Endothelial cell (in vitro differentiated cells): Measurements from ENCODE around the gene SVIL. TPM values are rescaled to one million over a fixed set of nuclear protein-coding genes. Genes with fewer than 3 reads are reported as not detected.
"Not testable (repeated sequence)": the region's sequence is repeated elsewhere in the genome, so short reads cannot be mapped to it uniquely, and the experiment has no call there.

Source experiments
- DNase-seq: peaks from one replicate; pipeline ENCODE4 v3.0.0; 2021; ENCODE audit warnings: low spot score
- H3K27ac Mint-ChIP-seq: one replicate; pipeline ENCODE4 v1.8.0; 2021; ENCODE audit warnings: mixed read lengths, inconsistent platforms; ENCODE audit not compliant: unreplicated experiment
- H3K27me3 Mint-ChIP-seq: one replicate; pipeline ENCODE4 v1.8.0; 2021; ENCODE audit warnings: mild to moderate bottlenecking, moderate library complexity, mixed read lengths, inconsistent platforms; ENCODE audit not compliant: unreplicated experiment
- H3K36me3 Mint-ChIP-seq: one replicate; pipeline ENCODE4 v1.8.0; 2021; ENCODE audit warnings: mild to moderate bottlenecking, low read depth, mixed read lengths, inconsistent platforms; ENCODE audit not compliant: unreplicated experiment
- H3K4me1 Mint-ChIP-seq: one replicate; pipeline ENCODE4 v1.8.0; 2021; ENCODE audit warnings: mild to moderate bottlenecking, mixed read lengths, inconsistent platforms; ENCODE audit not compliant: unreplicated experiment
- H3K4me3 Mint-ChIP-seq: one replicate; pipeline ENCODE4 v1.8.0; 2021; ENCODE audit warnings: mild to moderate bottlenecking, mixed read lengths, inconsistent platforms; ENCODE audit not compliant: unreplicated experiment
- H3K9me3 Mint-ChIP-seq: one replicate; pipeline ENCODE4 v1.8.0; 2021; ENCODE audit warnings: mixed read lengths, inconsistent platforms; ENCODE audit not compliant: unreplicated experiment
- total RNA-seq: library from RNA; stranded (reverse); fragmentation: NEBNext Ultra II Directional; extraction: Animal tissue kit (Norgen Biotek cat#: 25700); gene quantifications from one replicate; pipeline ENCODE4 v1.2.1, GENCODE V29; 2021; ENCODE audit not compliant: unreplicated experiment
- TF ChIP-seq, protein P1 (sequence below): fragments of 200-600 bp; sonication (generic); IDR thresholded peaks from one replicate; pipeline ENCODE4 v1.5.0; 2021; ENCODE audit warnings: antibody characterized with exemption; ENCODE audit not compliant: unreplicated experiment

Gene SVIL
- total RNA-seq, 1 donor from 2014 or later = 125 TPM

- H3K27me3 Mint-ChIP-seq = peaks cover 7% of the 10 kb centered on the region
- no peak for DNase-seq
- H3K4me3 Mint-ChIP-seq = no peak overlapping the region
- TF ChIP-seq, protein P1, sequence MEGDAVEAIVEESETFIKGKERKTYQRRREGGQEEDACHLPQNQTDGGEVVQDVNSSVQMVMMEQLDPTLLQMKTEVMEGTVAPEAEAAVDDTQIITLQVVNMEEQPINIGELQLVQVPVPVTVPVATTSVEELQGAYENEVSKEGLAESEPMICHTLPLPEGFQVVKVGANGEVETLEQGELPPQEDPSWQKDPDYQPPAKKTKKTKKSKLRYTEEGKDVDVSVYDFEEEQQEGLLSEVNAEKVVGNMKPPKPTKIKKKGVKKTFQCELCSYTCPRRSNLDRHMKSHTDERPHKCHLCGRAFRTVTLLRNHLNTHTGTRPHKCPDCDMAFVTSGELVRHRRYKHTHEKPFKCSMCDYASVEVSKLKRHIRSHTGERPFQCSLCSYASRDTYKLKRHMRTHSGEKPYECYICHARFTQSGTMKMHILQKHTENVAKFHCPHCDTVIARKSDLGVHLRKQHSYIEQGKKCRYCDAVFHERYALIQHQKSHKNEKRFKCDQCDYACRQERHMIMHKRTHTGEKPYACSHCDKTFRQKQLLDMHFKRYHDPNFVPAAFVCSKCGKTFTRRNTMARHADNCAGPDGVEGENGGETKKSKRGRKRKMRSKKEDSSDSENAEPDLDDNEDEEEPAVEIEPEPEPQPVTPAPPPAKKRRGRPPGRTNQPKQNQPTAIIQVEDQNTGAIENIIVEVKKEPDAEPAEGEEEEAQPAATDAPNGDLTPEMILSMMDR = no peak
- peaks cover 15% of the 10 kb centered on the region for H3K4me1 Mint-ChIP-seq
- H3K9me3 Mint-ChIP-seq = no peaks in the 10 kb centered on the region
- no peak overlapping the region for H3K27ac Mint-ChIP-seq
- peaks cover 3% of the 10 kb centered on the region for H3K36me3 Mint-ChIP-seq
Measured at GRCh38 chr10:29618341-29619171, 16.2 kb downstream of the SVIL start.

GRCh38 chr10:29617880-29618340 lies 16.9 kb downstream of the SVIL start:
- H3K9me3 Mint-ChIP-seq = no peaks in the 10 kb centered on the region
- H3K27me3 Mint-ChIP-seq = peaks cover 4% of the 10 kb centered on the region
- TF ChIP-seq, protein P1 = no peak
- no peak for DNase-seq
- H3K27ac Mint-ChIP-seq = no peak overlapping the region
- peaks cover 3% of the 10 kb centered on the region for H3K36me3 Mint-ChIP-seq
- H3K4me1 Mint-ChIP-seq = peaks cover 12% of the 10 kb centered on the region
- H3K4me3 Mint-ChIP-seq = no peak overlapping the region

- TF ChIP-seq, protein P1 = no peak
- Mint-ChIP-seq H3K27me3 (peaks cover 4% of the 10 kb centered on the region), H3K27ac (no peak overlapping the region), H3K4me1 (peaks cover 6% of the 10 kb centered on the region), H3K9me3 (no peaks in the 10 kb centered on the region), H3K36me3 (peaks cover 3% of the 10 kb centered on the region), H3K4me3 (no peak overlapping the region)
- DNase-seq = no peak
Measured at GRCh38 chr10:29616542-29616941, 18.2 kb downstream of the SVIL start.

DNA sequence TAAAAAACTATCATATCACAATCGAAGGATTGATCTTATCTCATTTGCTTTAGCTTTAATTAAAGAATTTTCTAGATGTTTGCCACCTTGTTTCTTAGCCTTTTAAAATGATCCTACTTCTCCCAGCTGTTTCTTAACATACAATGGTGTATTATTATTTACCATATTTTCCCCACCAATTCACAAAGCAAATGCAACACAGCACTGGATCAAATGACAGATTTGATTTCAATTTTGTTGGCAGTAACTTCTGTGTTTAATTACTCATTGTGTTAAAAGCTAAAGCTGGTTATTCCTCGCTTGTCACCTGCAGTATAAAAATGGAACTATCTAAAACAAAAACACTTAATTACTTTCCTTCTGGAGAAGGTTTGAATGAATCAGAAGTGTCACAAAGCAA lies 19.6 kb downstream of the SVIL start:
- no peak overlapping the region for H3K27ac Mint-ChIP-seq
- DNase-seq = no peak

GRCh38 chr10:29614289-29614688 lies 20.5 kb downstream of the SVIL start:
- H3K4me3 Mint-ChIP-seq, H3K27ac Mint-ChIP-seq, H3K4me1 Mint-ChIP-seq, DNase-seq, H3K9me3 Mint-ChIP-seq, H3K27me3 Mint-ChIP-seq: not testable (repeated sequence)
- peaks cover 21% of the 10 kb centered on the region for H3K36me3 Mint-ChIP-seq

More for the DNA sequence above, 19.6 kb downstream of the SVIL start:
- Mint-ChIP-seq H3K4me3 (no peak overlapping the region), H3K4me1 (peaks cover 6% of the 10 kb centered on the region), H3K36me3 (peaks cover 17% of the 10 kb centered on the region), H3K9me3 (no peaks in the 10 kb centered on the region), H3K27me3 (peaks cover 5% of the 10 kb centered on the region)
- TF ChIP-seq, protein P1 = no peak
